GM19452 (cell line): ENCODE results near the gene DNAAF1.
"Not testable (repeated sequence)": the region's sequence is repeated elsewhere in the genome, so short reads cannot be mapped to it uniquely, and the experiment has no call there.

Experiments
- ATAC-seq: cut with Tn5 transposase; IDR thresholded peaks from one replicate; pipeline ENCODE4 v1.9.1; 2021; ENCODE audit not compliant: unreplicated experiment

DNAAF1 gene

DNA sequence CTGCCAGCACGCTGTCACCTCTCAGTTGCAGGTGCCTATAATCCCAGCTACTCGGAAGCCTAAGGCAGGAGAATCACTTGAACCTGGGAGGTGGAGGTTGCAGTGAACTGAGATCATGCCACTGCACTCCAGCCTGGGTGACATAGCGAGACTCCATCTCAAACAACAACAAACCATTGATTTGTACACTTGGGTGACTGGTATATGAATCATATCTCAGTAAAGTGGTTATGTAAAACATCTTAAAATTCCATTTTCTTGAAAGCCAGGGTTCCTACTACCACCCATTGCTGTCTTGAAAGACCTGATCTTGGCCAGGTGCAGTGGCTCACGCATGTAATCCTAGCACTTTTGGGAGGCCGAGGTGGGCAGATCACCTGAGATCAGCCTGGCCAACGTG lies 60.0 kb downstream of the DNAAF1 start:
- ATAC-seq, result not testable (repeated sequence)

DNA sequence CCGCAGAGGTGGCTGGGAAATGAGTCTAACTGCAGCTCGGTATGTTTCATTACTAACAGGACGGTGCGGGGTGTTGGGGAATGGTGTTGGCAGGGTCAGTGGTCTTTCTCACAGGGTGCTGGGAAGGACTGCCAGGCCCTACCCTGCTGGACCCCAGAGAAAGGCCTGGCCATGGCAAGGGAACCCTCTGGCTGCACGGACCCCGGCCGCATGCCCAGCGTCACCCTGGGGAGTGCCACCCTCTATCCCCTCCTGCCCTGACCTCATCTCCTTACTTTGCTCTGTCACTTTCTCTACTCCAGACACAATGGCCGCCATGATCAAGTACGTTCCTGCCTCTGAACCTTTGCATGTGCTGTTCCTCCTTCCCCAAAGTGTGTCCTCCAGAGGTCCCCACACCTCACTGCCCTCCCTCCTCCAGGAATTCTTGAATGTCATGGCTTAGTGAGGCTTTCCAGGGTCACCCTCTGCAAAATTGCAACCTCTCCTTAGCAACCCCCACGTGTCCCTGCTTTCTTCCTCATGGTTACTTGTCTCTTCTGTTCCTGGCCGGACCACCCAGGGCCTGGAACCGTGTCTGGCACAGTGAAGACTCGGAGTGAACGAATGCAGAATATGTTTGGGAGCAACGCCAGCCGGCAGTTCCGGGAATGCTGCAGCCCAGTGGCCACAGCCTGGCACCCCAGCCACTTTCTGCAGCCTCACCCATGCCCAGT lies 61.0 kb downstream of the DNAAF1 start:
- no peak for ATAC-seq

DNA sequence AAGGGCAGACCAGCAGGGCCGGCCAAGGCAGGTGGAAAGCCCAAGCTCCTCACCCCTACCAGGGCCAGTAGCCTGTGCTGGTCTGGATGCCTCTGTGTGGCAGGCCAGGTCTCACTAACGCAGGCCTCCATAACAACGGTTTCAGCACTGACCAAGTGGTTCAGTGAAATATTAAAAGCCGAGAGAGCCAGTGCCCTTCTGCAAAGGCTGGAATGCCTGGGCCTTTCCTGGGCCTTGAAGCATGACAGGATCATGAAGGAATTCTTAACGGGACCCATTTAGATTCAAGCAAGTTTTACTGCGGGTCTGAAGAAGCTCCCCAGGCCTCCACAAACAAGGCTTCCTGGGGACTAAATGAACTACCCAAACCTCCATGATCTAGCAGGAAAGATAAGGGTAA lies 62.1 kb downstream of the DNAAF1 start:
- no peak for ATAC-seq

DNA sequence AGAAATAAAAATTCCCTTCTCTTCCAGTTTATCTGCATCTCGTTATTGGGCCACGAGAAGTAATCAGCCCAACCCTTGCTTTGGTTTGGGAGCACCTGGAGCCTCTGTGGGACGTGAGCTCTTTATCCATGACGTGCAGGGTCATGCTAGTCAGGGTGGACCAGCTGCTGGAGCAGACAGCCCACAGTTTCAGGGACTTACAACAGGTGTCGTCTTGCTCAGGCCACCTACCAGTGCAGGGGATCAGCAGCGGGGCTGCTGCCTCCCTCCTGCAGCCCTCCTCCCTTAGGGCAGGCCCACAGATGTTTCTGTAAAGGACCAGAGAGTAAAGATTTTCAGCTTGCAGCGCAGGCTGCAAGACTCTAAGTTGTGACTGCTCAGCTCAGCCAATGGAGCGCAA lies 62.8 kb downstream of the DNAAF1 start:
- ATAC-seq, result no peak

DNA sequence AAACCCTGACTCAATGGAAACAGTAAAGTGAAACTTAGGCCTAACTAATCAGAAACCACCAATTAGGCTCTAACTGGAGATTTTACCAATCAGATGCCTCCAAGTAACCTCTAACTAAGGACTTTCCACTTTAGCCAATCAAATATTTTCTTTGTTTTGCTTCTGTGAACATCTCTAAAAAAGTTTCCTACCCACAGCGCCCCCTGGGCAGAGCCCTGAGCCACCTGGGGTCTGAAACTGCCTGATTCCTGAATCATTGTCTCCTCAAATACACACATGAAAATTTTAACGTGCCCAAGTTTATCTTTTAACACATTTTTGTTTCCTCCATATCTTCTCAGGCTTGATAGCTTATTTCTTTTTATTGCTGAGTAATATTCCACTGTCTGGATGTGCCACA lies 64.9 kb downstream of the DNAAF1 start:
- ATAC-seq, result no peak

DNA sequence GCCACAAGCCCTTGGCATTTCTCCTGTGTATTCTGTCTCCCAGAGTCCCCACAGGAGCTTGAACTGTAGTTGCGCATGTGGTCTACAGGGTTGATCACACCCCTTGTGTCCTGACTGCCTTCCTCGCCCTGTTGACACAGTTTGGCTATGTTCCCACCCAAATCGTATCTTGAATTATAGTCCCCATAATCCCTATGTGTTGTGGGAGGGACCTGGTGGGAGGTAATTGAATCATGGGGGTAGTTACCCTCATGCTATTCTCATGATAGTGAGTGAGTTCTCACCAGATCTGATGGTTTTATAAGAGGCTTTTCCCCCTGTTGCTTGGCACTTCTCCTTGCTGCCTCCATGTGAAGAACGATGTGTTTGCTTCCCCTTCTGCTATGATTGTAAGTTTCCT lies 67.0 kb downstream of the DNAAF1 start:
- no peak for ATAC-seq

DNA sequence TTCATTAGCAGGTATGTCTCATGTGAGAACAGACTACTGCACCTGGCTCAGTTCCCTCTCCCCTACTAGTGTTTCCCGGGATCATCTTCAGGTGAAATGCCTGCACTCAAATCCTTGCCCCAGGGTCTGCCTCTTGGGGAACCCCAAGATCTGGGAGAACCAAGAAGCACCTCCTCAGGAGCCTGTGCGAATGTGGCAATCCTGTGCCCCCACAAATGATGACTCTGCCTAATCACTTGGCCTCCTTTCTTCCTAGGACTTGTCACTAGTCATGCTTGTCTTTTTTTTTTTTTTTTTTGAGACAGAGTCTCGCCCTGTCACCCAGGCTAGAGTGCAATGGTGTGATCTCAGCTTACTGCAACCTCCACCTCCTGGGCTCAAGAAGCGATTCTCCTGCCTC lies 67.5 kb downstream of the DNAAF1 start:
- no peak for ATAC-seq

DNA sequence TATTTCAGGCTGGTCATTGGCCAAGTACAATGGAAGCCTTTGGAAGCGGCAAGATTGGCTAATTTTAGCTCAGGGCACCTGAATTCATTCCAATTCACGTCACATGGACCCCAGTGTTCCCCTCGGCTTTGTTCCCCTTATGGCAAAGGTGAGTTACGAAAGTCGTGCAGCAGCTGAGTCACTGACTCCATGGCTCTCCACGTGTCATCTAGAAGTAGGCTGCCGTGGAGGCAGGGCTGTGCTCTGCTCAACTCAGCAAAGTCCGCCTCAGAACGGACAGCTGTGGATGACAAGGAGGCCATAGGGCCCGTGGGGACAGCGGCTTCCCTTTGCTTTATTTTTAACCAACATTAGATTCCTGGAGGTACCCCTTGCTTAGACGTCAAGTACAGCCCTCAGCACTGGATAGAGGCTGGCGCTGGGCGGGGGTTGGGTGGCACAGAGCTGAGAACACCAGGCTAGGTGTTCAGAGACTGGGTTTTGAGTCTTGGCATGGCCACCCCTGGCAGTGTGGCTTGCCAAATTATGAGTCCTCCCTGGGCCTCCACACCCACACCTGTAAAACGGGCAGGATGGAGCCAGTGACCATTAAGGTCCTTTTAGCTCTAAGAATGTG lies 69.5 kb downstream of the DNAAF1 start:
- no peak for ATAC-seq

DNA sequence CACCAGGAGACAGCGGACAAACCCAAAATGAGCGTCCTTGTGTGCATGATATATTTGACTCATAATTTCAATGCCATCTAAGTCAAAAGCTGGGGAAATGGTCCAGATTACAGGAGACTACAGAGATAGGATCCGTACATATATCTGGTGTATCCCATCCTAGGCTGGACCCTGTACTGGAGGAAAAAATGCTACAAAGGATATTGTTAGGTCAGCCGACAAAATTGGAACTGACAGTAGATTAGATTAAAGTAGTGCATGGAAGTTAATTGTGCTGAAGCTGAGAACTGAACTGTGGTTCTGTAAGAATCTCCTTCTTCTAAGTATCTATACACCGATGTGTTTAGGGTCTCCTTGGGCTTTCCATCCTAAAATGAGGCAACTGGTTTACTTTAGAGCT lies 70.4 kb downstream of the DNAAF1 start:
- ATAC-seq, result no peak

DNA sequence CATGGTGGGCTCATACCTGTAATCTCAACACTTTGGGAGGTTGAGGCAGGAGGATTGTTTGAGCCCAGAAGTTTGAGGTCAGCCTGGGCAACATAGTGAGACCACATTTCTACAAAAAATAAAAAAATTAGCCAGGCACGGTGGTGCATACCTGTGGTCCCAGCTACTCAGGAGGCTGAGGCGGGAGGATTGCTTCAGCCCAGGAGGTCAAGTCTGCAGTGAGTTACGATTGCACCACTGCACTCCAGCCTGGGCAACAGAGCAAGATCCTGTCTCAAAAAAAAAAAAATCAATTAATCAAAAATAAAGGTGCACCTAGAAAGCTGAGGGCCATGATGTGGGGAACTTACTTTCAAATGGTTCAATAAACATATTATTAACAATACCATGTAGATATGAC lies 71.0 kb downstream of the DNAAF1 start:
- ATAC-seq, result not testable (repeated sequence)

DNA sequence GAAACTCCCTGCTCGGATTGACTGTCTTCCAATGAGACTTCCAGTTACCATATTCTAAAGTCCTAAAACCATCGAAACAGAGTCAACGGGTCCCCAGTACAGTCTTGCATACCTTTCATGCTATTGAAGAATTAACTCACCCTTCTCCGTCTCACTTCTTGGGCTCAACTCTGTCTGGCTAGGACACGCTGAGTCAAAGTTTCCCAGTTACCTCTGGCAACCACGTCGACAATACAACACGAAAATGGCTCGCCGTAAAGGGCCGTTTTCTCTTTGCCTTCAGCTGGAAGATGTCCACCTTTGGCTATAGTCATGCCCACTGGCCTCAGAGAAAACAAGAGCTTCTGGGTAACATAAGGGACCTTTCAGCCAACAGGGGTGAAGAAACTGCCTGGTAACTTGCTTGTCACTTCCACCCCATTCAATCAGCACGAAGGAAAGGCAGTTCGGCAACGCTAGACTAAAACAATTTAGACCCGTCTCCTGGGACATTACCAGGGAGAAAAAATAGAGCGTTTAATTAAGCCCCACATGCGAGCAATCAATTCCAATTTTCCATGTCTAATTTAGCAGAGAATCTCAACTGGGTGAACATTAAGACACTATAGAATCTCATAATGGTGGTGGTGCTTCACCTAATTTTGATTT lies 73.2 kb downstream of the DNAAF1 start:
- ATAC-seq, result no peak

DNA sequence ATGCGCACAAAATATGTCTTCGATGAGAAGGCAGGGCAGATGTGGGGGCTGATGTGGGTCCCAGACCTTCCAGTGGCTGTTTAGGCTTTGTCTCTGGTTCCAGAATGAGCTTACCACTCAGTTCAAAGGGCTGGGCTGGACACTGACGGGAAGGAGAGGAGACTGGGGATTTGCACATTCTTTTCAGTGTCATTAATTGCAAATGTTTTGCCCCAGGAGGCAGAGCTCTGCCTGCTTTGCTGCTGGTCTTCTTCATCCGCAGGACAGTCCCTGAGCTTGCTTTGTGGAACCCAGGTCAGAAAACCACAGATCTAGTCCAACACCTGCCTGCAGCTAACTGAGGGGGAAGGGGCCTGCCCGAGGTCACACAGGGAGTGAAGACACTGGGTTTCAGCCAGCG lies 73.8 kb downstream of the DNAAF1 start:
- no peak for ATAC-seq

DNA sequence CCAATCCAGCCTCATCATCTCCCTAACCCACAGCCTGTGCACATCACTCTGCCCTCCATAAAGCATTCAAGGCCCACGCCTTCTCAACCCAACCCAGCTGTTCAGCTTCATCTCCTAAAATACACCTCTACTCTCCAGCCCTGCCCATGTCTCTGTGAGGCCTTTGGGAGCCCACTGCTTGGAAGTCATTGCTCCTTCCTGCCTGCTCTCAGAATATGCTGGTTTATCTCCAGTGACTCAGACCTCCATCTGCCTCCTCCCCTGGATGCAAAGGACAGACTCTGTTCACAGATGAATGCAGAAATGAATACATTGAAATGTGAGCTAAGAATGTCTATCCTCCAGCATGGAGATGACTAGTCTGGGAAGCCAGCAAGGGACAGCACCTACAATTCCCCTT lies 75.7 kb downstream of the DNAAF1 start:
- no peak for ATAC-seq

DNA sequence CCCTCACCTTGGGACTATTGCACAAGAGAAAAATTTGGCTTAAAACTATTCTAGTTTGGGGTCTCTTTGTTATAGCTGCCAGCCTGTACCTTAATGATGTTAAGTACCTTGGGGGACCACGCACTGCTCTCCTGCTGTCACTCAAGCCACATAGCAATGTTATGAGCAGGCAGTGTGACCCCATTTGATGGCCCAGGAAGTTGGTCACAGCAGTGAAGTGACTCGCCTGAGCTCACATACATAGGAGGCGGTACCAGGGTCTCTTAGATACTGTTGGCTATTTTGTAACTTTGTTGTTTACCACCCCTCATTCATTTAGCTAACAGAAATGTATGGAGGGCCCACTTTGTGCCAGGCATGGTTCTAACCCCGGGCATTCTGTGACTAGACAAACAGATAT lies 78.3 kb downstream of the DNAAF1 start:
- no peak for ATAC-seq

DNA sequence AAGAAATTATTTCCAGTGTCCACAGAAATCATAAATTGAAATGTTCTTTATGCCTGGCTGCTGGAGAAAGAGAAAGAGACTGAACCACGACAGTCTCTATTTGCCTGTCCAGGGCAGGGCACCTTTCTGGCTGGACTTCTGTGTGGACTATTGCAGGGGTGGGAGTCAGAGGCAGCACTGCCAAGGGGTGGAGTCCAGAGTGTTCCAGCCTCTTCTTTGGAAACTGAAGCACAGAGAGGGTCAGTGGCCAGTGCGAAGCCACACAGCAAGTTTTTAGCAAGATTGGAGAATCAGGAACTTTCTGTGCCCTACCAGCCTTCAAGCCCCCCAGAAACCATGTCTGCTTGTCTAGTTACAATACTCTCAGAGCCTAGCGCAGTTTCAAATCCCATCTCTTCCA lies 79.4 kb downstream of the DNAAF1 start:
- no peak for ATAC-seq

DNA sequence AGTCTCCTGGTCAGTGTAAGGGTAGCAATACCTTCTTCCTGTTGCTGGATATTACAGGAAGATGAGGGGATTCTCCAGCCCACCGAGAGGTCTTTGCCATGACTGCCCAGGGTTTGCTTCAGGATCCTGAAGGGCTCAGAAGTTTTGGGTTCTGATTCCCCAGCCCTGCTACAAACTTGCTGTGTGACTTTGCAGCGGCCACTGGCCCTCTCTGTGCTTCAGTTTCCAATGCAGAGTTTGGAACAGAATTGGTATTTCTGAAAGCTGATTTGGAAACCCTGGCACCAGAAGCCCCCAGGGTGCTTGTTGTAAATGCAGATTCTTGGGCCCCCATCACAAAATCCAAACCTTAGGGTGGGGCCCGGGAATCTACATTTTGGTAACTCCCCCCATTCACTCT lies 80.0 kb downstream of the DNAAF1 start:
- ATAC-seq, result no peak

DNA sequence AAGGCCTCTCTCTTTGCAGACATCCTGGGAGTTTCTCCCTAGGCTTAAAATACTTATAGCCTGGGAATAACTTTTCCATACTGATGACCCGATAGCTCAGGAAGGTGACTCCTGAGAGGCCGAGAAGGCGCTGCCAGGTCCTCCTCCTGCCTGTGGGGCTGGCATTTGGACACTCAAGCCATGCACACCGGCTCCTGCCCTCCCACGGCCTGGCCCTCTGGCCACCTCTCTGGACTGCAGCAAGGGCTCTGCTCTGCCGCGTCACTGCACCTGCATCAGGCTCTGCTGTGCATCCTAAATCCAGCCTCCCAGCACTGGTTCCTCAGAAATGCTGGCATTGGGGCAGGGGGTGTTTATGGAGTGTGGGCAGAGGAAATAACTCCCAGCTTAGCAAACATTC lies 80.5 kb downstream of the DNAAF1 start:
- no peak for ATAC-seq

DNA sequence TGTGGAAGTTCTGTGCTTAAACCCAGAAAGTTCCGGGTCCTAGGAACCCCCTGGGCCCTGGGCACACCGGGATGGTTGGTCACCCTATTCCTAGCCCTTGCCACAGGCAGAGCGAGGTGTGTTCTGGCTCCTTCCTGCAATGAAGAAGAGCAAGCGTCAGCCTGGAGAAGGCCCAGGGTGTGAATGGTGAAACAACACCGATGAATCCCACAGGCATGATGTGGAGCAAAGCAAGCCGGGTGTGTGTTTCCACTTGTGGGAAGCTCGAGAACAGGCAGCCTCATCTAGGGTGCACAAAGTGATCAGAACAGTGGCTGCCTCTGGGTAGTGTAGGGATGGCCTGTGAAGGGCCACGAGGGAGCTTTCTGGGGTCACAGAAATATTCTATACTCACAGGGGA lies 80.9 kb downstream of the DNAAF1 start:
- ATAC-seq, result no peak
